AG04450 (cell line): ENCODE measurements around the gene PRG3. TPM values are rescaled to one million over a fixed set of nuclear protein-coding genes. Genes with fewer than 3 reads are reported as not detected.

Experiments
- CTCF ChIA-PET: fragments of 300-600, 350-600 bp; formaldehyde crosslinking; extraction: SDS; loops from one replicate; lab custom pipeline; 2022; ENCODE audit warnings: antibody characterized with exemption, inconsistent platforms; lab: Charles Lee
- POLR2A ChIA-PET: fragments of 350-600 bp; formaldehyde crosslinking; extraction: SDS; loops from one replicate; lab custom pipeline; 2021; ENCODE audit warnings: antibody characterized with exemption, inconsistent platforms; lab: Yijun Ruan, JAX
- DNase-seq: peaks from one replicate; pipeline ENCODE4 v3.0.0-alpha.2; 2011; ENCODE audit warnings: low read depth, low spot score
- H3K27ac ChIP-seq: one replicate; pipeline ENCODE4 v1.5.1; 2012; ENCODE audit warnings: low read depth, low read length, control low read depth
- H3K27me3 ChIP-seq: one replicate; pipeline ENCODE4 v1.6.0; 2012; ENCODE audit warnings: low read length; ENCODE audit not compliant: control insufficient read depth, insufficient read depth
- H3K4me3 ChIP-seq: 2 replicates; pipeline ENCODE4 v1.5.1; 2011; ENCODE audit warnings: mild to moderate bottlenecking, low read depth, low read length, control low read depth
- H3K9me3 ChIP-seq: 2 replicates; pipeline ENCODE4 v1.5.1; 2012; ENCODE audit warnings: low read length; ENCODE audit not compliant: control insufficient read depth, insufficient read depth
- polyA plus RNA-seq: library from polyadenylated mRNA; depleted of rRNA; stranded (reverse); fragments of >200 nt; gene quantifications from 2 replicates; pipeline ENCODE4 v1.2.3, GENCODE V29; 2011
- TF ChIP-seq, protein P1 (sequence below): IDR thresholded peaks from 2 replicates; pipeline ENCODE4 v1.5.1; 2011; ENCODE audit warnings: low read depth, low read length, control low read depth, inconsistent platforms

The PRG3 gene
- polyA plus RNA-seq, 1 experiment, result not detected

DNA sequence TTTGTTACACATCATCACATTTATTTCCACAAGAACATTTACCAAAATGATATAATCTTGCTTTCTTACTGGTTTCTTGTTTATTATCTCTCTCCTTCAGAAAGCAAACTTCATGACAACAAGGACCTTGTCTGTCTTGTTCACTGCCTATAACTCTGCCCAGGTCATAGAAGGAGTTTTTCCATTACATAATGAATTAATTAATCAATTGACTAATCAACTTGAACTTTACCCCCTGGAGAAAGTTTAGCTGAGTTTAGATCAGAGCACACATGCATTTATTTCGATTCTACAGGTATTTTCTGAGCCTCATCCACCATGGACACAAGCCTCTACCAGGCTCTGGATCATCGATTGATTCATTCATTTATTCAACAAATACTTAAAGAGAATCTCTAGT, 15.8 kb upstream of the PRG3 start:
- H3K9me3 ChIP-seq, result no peaks in the 10 kb centered on the region
- CTCF ChIA-PET, result no interaction called here
- TF ChIP-seq, protein P1, sequence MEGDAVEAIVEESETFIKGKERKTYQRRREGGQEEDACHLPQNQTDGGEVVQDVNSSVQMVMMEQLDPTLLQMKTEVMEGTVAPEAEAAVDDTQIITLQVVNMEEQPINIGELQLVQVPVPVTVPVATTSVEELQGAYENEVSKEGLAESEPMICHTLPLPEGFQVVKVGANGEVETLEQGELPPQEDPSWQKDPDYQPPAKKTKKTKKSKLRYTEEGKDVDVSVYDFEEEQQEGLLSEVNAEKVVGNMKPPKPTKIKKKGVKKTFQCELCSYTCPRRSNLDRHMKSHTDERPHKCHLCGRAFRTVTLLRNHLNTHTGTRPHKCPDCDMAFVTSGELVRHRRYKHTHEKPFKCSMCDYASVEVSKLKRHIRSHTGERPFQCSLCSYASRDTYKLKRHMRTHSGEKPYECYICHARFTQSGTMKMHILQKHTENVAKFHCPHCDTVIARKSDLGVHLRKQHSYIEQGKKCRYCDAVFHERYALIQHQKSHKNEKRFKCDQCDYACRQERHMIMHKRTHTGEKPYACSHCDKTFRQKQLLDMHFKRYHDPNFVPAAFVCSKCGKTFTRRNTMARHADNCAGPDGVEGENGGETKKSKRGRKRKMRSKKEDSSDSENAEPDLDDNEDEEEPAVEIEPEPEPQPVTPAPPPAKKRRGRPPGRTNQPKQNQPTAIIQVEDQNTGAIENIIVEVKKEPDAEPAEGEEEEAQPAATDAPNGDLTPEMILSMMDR, result no peak

DNA sequence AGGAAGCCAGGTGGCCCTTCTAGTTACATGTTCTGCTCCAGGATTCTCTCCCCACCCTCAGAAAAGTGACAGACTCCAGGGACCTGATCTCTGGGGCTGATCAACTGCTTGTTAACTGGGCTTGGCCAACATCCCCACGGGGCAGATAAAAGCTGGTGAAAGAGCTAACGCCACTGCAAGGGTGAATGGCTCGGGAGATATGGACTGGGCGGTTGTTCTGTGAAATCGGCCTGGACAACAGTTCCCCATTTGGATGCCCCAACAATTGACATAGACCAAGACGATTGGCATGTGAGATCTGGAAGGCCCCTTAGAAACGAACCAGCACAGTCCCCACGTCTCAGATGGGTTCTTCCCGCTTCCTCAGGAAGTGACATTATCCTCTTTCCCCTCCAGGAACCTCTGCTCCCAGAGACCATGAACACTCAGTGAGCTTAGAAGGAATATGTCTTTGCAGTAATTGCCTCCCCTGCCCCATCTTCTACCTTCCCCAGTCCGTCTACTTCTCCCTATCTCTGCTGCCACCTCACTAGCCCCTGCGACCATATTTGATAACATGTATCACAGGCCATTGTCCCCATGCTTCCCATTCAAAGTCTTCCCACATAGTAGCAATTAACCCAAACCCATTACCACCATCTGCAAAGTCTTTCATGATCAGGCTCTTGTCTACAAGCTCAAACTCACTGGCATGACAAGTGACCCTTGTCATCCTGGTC, 15.1 kb upstream of the PRG3 start:
- Histone ChIP-seq H3K9me3 (no peaks in the 10 kb centered on the region), H3K27me3 (peaks cover 21% of the 10 kb centered on the region), H3K4me3 (no peak overlapping the region), H3K27ac (no peak overlapping the region)
- CTCF ChIA-PET, result no interaction called here
- POLR2A ChIA-PET, result no interaction called here
- TF ChIP-seq, protein P1, result no peak
- DNase-seq, result no peak

More for the DNA sequence above, 15.8 kb upstream of the PRG3 start:
- Histone ChIP-seq H3K27me3 (peaks cover 21% of the 10 kb centered on the region), H3K27ac (no peak overlapping the region), H3K4me3 (no peak overlapping the region)
- POLR2A ChIA-PET, result no interaction called here
- no peak for DNase-seq

DNA sequence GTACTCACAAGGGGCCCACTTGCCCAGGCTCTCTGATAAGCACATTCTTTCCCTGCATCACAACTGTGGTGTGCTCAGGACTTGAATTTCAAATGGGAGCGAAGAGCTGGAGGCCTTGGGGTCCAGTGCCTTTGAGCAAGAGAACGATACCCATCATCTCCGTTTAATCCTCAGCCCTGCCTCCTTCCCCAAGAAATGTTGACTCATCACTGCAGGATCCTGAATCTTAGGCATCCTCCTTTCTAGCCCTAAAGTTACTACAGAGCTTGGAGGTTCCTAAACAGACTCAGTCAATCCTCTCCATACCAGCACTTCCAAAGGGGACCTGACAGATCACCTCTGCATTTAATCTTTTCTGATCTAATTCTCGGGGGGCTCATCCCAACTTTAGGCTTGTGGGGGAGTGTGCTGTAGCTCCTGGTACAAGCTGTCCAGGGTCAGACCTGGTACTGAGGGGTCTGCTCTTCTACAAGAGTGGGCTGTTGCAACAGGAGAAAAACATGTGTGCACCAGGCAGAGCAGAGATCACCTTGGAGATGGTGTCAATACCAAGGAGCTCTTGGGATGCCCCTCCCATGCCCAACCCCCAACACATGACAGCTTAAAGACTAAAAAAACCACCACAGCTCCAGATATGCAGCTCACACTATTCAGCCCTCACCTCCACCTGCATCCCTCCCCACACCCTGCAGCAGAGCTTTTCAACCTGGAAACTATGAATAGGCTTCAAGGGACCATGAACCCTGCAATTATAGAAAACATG, 13.4 kb upstream of the PRG3 start:
- no peak overlapping the region for H3K27ac ChIP-seq
- H3K27me3 ChIP-seq, result peaks cover 33% of the 10 kb centered on the region
- no peaks in the 10 kb centered on the region for H3K9me3 ChIP-seq
- CTCF ChIA-PET, result no interaction called here
- TF ChIP-seq, protein P1, result no peak
- DNase-seq, result no peak
- POLR2A ChIA-PET, result no interaction called here
- no peak overlapping the region for H3K4me3 ChIP-seq

DNA sequence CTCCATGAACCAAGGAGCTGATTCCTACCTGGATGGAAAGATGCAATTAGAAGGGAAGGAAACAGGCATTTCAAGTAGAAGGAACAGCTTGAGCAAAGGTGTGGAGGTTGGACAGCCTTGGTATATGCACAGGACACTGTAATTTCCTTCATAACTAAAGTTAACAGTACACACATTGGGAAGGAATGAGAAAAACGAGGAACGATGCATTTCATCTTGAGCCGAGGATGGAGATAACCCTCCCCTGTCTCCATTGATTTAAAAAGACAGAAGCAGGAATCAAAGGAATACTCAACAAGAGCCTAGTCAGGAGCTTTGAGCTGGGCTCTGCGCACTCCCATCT, 11.8 kb upstream of the PRG3 start:
- Histone ChIP-seq H3K27ac (no peak overlapping the region), H3K9me3 (no peaks in the 10 kb centered on the region), H3K27me3 (peaks cover 44% of the 10 kb centered on the region), H3K4me3 (no peak overlapping the region)
- ChIA-PET CTCF (interaction anchor here (0.6 kb wide), 1 partner anchor 39 kb away, joined by 5 read pairs; no protein-coding TSS in a partner anchor), POLR2A (no interaction called here)
- TF ChIP-seq, protein P1, result no peak
- DNase-seq, result no peak

DNA sequence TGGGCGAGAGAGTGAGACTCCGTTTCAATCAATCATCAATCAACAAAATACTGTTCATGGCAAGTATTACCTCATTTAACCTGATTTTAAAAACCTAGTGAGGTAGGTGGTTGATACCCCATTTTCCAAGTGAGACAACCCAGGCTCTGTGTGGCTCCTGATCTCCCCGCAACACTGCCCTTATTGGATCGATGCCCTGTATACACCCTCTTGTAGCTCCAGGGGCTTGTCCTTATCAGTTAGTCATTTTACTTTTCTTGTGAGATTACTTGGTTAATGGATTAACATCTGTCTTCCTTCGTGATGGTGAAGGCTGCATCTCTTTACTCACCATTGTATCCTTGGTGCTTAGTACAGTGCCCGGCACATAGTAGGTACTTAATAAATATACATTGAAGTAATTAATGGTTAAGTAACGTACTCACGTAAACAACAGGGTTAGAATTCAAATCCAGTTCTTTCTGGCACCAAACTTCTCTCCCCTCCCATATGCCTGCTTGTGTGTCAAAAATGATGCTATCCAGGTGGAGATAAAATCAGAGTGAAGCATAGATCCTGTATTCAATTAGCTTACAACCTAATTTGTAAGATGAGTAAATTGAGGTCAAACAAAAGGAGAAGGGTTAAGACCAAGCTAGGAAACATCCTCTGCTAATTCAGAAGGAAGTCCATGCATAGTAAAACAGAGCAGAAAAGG, 11.3 kb upstream of the PRG3 start:
- Histone ChIP-seq H3K27me3 (peaks cover 43% of the 10 kb centered on the region), H3K9me3 (no peaks in the 10 kb centered on the region), H3K27ac (no peak overlapping the region), H3K4me3 (no peak overlapping the region)
- CTCF ChIA-PET, result interaction anchor here (0.6 kb wide), 1 partner anchor 38 kb away, joined by 5 read pairs; no protein-coding TSS in a partner anchor
- POLR2A ChIA-PET, result no interaction called here
- TF ChIP-seq, protein P1, result no peak
- no peak for DNase-seq
